ENCODE data around the gene CHCHD6. TPM values are rescaled to one million over a fixed set of nuclear protein-coding genes. Genes with fewer than 3 reads are reported as not detected.
"Not testable (repeated sequence)": the region's sequence is repeated elsewhere in the genome, so short reads cannot be mapped to it uniquely, and the experiment has no call there.

The CHCHD6 gene
- polyA plus RNA-seq, 1 donor from 2014 or later = 102 TPM

DNA sequence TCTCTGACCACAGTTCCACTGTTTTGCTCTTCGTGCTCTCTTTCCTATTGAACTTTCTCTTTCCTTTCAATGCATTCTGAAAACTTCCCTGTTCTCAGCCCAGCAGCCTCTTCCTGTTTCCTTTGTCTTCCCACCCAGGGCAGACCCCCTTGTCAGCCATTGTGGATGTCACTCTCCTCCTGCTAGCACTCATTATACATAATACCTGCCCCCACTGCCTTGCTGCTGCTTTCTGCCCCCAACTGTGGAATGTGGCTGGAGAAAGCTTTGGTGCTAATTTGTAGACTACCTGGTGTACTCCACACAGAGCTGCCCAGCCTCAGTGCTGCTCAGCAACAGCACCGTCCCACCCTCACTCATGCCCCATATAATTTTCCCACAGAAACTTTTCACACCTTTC, 80.2 kb downstream of the CHCHD6 start:
- Histone ChIP-seq H3K27me3 (ENCODE audit: insufficient read depth, low read depth, low read length) (no peaks in the 10 kb centered on the region), H4K20me1 (ENCODE audit: insufficient read depth) (no peaks in the 10 kb centered on the region), H3K9me3 (ENCODE audit: low read length) (no peaks in the 10 kb centered on the region), H3F3A (ENCODE audit: insufficient read depth, low read length, poor library complexity, severe bottlenecking) (no peaks in the 10 kb centered on the region), H3K9ac (ENCODE audit: low read length) (no peak overlapping the region), H2AFZ (ENCODE audit: low read depth, low read length) (no peak overlapping the region), H3K27ac (ENCODE audit: low read length) (no peak overlapping the region), H3K4me3 (ENCODE audit: low read length) (no peak overlapping the region), H3K79me2 (replicated peaks; ENCODE audit: insufficient read depth, low read length) (no peaks in the 10 kb centered on the region), H3K4me2 (ENCODE audit: low read length) (no peak overlapping the region), H3K9me2 (ENCODE audit: insufficient read depth, low read length) (no peaks in the 10 kb centered on the region), H3K36me3 (ENCODE audit: insufficient read depth, low read length) (no peaks in the 10 kb centered on the region)
- no peak for TF ChIP-seq EP300 (conservative IDR thresholded peaks at IDR 0.05; ENCODE audit: poor library complexity, severe bottlenecking)
- no peak for TF ChIP-seq POLR2AphosphoS5 (IDR thresholded peaks at IDR 0.05)
- TF ChIP-seq, protein P1, sequence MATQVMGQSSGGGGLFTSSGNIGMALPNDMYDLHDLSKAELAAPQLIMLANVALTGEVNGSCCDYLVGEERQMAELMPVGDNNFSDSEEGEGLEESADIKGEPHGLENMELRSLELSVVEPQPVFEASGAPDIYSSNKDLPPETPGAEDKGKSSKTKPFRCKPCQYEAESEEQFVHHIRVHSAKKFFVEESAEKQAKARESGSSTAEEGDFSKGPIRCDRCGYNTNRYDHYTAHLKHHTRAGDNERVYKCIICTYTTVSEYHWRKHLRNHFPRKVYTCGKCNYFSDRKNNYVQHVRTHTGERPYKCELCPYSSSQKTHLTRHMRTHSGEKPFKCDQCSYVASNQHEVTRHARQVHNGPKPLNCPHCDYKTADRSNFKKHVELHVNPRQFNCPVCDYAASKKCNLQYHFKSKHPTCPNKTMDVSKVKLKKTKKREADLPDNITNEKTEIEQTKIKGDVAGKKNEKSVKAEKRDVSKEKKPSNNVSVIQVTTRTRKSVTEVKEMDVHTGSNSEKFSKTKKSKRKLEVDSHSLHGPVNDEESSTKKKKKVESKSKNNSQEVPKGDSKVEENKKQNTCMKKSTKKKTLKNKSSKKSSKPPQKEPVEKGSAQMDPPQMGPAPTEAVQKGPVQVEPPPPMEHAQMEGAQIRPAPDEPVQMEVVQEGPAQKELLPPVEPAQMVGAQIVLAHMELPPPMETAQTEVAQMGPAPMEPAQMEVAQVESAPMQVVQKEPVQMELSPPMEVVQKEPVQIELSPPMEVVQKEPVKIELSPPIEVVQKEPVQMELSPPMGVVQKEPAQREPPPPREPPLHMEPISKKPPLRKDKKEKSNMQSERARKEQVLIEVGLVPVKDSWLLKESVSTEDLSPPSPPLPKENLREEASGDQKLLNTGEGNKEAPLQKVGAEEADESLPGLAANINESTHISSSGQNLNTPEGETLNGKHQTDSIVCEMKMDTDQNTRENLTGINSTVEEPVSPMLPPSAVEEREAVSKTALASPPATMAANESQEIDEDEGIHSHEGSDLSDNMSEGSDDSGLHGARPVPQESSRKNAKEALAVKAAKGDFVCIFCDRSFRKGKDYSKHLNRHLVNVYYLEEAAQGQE (IDR thresholded peaks at IDR 0.05; ENCODE audit: borderline replicate concordance) = no peak
- TF ChIP-seq SMC3 (conservative IDR thresholded peaks at IDR 0.05; ENCODE audit: poor library complexity) = no peak
- TF ChIP-seq EZH2 (IDR thresholded peaks at IDR 0.05; ENCODE audit: borderline replicate concordance, insufficient read depth, low read length, poor library complexity, severe bottlenecking) = no peak
- TF ChIP-seq MXI1 (conservative IDR thresholded peaks at IDR 0.05; ENCODE audit: poor library complexity, severe bottlenecking) = no peak
- no peak for TF ChIP-seq RAD21 (conservative IDR thresholded peaks at IDR 0.05)
- no peak for TF ChIP-seq TAF1 (IDR thresholded peaks at IDR 0.05; ENCODE audit: low read depth)
- TF ChIP-seq CTCF (IDR thresholded peaks at IDR 0.05; ENCODE audit: poor library complexity, severe bottlenecking) = no peak

- not testable (repeated sequence) for H3F3A ChIP-seq (ENCODE audit: insufficient read depth, low read length, poor library complexity, severe bottlenecking); H4K20me1 ChIP-seq (ENCODE audit: insufficient read depth); H2AFZ ChIP-seq (ENCODE audit: low read depth, low read length); H3K9me2 ChIP-seq (ENCODE audit: insufficient read depth, low read length); H3K9ac ChIP-seq (ENCODE audit: low read length); H3K4me2 ChIP-seq (ENCODE audit: low read length); H3K36me3 ChIP-seq (ENCODE audit: insufficient read depth, low read length); H3K27ac ChIP-seq (ENCODE audit: low read length); H3K27me3 ChIP-seq (ENCODE audit: insufficient read depth, low read depth, low read length); H3K79me2 ChIP-seq (replicated peaks; ENCODE audit: insufficient read depth, low read length); H3K9me3 ChIP-seq (ENCODE audit: low read length); H3K4me3 ChIP-seq (ENCODE audit: low read length)
Measured at GRCh38 chr3:126791320-126791719, 87.3 kb downstream of the CHCHD6 start.

DNA sequence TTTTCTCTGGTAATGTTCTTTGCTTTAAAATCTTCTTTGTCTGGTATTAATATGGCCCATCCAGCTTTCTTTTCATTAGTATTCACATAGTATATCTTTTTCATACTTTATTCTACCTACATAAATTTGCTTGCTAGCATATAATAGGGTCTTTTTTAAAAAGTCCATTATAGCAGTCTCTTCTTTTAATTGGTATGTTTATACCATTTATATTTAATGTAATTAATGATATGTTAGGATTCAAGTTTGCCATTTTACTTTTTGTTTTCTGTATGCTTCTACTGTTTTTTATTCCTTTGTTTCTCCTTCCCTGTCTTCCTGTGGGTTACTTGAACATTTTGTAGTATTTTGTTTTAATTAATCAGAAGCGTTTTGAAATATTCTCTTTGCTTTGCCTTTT, 89.0 kb downstream of the CHCHD6 start:
- H3K79me2 ChIP-seq (replicated peaks; ENCODE audit: insufficient read depth, low read length) = no peaks in the 10 kb centered on the region
- H4K20me1 ChIP-seq (ENCODE audit: insufficient read depth) = no peaks in the 10 kb centered on the region
- no peak overlapping the region for H3K4me3 ChIP-seq (ENCODE audit: low read length)
- no peaks in the 10 kb centered on the region for H3F3A ChIP-seq (ENCODE audit: insufficient read depth, low read length, poor library complexity, severe bottlenecking)
- H3K9me2 ChIP-seq (ENCODE audit: insufficient read depth, low read length) = no peaks in the 10 kb centered on the region
- H2AFZ ChIP-seq (ENCODE audit: low read depth, low read length) = no peak overlapping the region
- H3K27me3 ChIP-seq (ENCODE audit: insufficient read depth, low read depth, low read length) = no peaks in the 10 kb centered on the region
- no peak for TF ChIP-seq RAD21 (conservative IDR thresholded peaks at IDR 0.05)
- no peak overlapping the region for H3K27ac ChIP-seq (ENCODE audit: low read length)
- no peak overlapping the region for H3K4me2 ChIP-seq (ENCODE audit: low read length)
- H3K9ac ChIP-seq (ENCODE audit: low read length) = no peak overlapping the region
- H3K9me3 ChIP-seq (ENCODE audit: low read length) = no peaks in the 10 kb centered on the region
- H3K36me3 ChIP-seq (ENCODE audit: insufficient read depth, low read length) = no peaks in the 10 kb centered on the region

Measured in neural cell (in vitro differentiated cells).